SK-N-SH treated with all-trans-retinoic acid at 6 μM for 48 hours (cell line): Measurements from ENCODE around the gene URB2.

Experiments used
- ARNTL ChIP-seq: fragments of 450-650 bp; formaldehyde crosslinking; IDR thresholded peaks from 2 replicates; pipeline ENCODE4 v1.5.0; 2020; ENCODE audit warnings: low read depth, mild to moderate bottlenecking, moderate library complexity, borderline replicate concordance
- PPARA ChIP-seq: fragments of 250-450 bp; sonication (Bioruptor Pico); IDR thresholded peaks from 2 replicates; pipeline ENCODE4 v1.5.0; 2020; ENCODE audit warnings: mild to moderate bottlenecking, borderline replicate concordance
- RARB ChIP-seq: fragments of 250-450 bp; sonication (Bioruptor Pico); IDR thresholded peaks from 2 replicates; pipeline ENCODE4 v1.8.0; 2021; ENCODE audit warnings: mild to moderate bottlenecking, moderate library complexity

DNA sequence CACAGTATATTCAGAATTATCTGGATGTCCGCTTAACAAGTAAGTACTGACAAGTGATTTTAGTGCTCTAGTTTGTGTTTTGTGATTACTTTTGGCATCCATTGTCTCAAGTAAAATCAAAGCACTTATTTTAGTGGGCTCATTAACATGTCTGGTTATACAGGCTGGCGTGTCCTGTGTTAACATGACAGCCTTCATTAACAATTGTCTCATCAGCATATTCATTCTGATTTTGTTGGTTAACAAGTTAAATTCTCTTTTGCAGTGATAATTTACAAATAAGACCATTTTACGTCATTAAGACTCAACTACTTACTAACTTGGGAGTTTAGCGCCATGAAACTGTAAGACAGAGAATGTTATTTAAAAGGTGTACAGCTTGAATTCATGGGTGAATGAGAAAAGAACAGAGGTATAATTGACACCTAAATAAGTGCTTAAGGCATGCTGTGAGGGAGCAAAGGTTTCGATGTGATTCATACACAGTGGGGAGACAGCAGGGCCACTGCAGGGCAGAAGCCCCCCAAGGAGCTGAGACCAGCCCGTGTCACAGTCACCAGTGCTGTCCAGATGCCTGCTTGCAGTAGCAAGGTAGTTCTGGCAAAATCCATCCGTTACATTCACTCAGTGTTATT, 22.6 kb upstream of the URB2 start:
- no peak for TF ChIP-seq PPARA
- no peak for TF ChIP-seq RARB (CRISPR knock-in tag)
- TF ChIP-seq ARNTL, result no peak
